Fibroblast of the aortic adventitia (primary cell): ENCODE measurements around the gene TCERG1L. TPM values are rescaled to one million over a fixed set of nuclear protein-coding genes. Genes with fewer than 3 reads are reported as not detected.

Experiments used
- DNase-seq: peaks from one replicate; pipeline ENCODE4 v3.0.0-alpha.2; 2010; ENCODE audit warnings: low read depth
- H3K4me3 ChIP-seq: 2 replicates; pipeline ENCODE4 v1.5.1; 2011; ENCODE audit warnings: low read depth, mild to moderate bottlenecking, control low read depth, low read length, moderate library complexity
- CTCF ChIP-seq: IDR thresholded peaks from 2 replicates; pipeline ENCODE4 v1.5.1; 2011; ENCODE audit warnings: mild to moderate bottlenecking, low read length, control low read depth, inconsistent platforms; ENCODE audit not compliant: insufficient read depth
- total RNA-seq: library from RNA; depleted of rRNA; stranded (reverse); fragments of >200 nt; gene quantifications from 2 replicates; pipeline ENCODE4 v1.2.3, GENCODE V29; 2012; ENCODE audit warnings: low replicate concordance

TCERG1L gene
- total RNA-seq, 1 donor: not detected

GRCh38 chr10:131316321-131317075 is 5.0 kb upstream of the TCERG1L start:
- TF ChIP-seq CTCF: no peak
- H3K4me3 ChIP-seq: no peak overlapping the region
- DNase-seq: no peak

GRCh38 chr10:131315344-131315743 is 3.8 kb upstream of the TCERG1L start:
- no peak for TF ChIP-seq CTCF
- no peak for DNase-seq
- no peak overlapping the region for H3K4me3 ChIP-seq

GRCh38 chr10:131314799-131315198 is 3.3 kb upstream of the TCERG1L start:
- no peak overlapping the region for H3K4me3 ChIP-seq
- DNase-seq: no peak
- no peak for TF ChIP-seq CTCF

- DNase-seq: no peak
- no peak overlapping the region for H3K4me3 ChIP-seq
- no peak for TF ChIP-seq CTCF
Measured at GRCh38 chr10:131314148-131314547, 2.6 kb upstream of the TCERG1L start.

GRCh38 chr10:131313377-131313776 is 1.9 kb upstream of the TCERG1L start:
- no peak for DNase-seq
- no peak for TF ChIP-seq CTCF
- no peak overlapping the region for H3K4me3 ChIP-seq

- TF ChIP-seq CTCF: no peak
- no peak for DNase-seq
- no peak overlapping the region for H3K4me3 ChIP-seq
Measured at GRCh38 chr10:131312478-131312836, 936 bp upstream of the TCERG1L start.

GRCh38 chr10:131311402-131311660 is 190 bp downstream of the TCERG1L start:
- no peak for TF ChIP-seq CTCF
- no peak overlapping the region for H3K4me3 ChIP-seq
- no peak for DNase-seq
